T47D (cell line): ENCODE data around the gene ADK.

Experiments used
- DNase-seq, 2 experiments: peaks; one replicate each; pipeline versions ENCODE4 v3.0.0 to v3.0.0-alpha.2; 2011 to 2012; ENCODE audit warnings: low read depth in 1 of 2, low spot score in 1 of 2
- JUND ChIP-seq: IDR thresholded peaks from 2 replicates; pipeline ENCODE4 v1.6.1; 2012; ENCODE audit warnings: low read depth
- in situ Hi-C: cut with HindIII; loops from 2 replicates; pipeline ENCODE4 v1.10.0; 2016; ENCODE audit warnings: low sequenced_read_pairs, low pct_unique_long_range_greater_than_20kb

Gene ADK

GRCh38 chr10:74151879-74152722 lies 1.1 kb downstream of the ADK start:
- DNase-seq = no peak
- in situ Hi-C loops = no loop called here
- no peak for TF ChIP-seq JUND

- DNase-seq = peak in 1 of 2 experiments; percentile 67
- in situ Hi-C loops = no loop called here
Measured at GRCh38 chr10:74153123-74153522, 2.1 kb downstream of the ADK start.

DNA sequence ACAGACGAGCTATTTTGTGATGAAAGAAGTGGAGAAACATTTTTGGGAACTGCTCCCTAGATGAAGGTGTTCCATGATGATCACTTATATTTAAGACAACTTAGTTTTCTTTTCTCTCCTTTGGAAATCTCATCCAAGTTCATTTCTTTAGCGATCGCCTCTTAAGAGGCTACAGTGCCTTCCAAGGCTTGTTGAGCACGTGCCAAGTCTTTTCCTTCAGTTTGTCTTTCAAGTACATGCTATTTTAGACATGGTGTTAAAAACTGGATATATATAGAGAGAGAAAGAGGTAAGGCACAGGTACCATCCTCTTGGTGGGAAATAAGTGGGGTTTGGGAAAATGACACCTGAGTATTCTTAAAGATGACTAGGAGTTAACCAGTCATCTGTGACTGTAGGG lies 2.7 kb downstream of the ADK start:
- no peak for TF ChIP-seq JUND
- in situ Hi-C loops = no loop called here
- no peak for DNase-seq

More at GRCh38 chr10:74153123-74153522, 2.1 kb downstream of the ADK start:
- no peak for TF ChIP-seq JUND

DNA sequence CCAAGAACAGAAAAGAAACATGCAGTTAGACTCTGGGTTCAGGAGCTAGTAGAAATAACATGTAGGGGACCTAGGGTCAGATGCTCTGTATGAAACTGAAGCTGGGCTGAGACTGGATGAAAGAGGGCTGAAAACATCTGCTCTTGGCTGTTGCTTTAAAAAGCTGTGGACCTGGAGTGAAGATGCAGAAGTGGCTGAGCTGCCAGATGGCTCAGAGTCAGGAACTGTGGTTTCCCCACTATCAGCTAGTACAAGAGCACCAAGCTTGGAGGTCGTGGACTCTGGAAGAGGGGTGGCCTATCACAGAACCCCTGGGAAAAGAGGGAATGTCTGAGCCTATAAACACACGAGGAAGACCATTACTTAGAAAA lies 5.9 kb downstream of the ADK start:
- no peak for TF ChIP-seq JUND
- DNase-seq = no peak
- in situ Hi-C loops = no loop called here

- DNase-seq = no peak
- TF ChIP-seq JUND = no peak
- in situ Hi-C loops = no loop called here
Measured at GRCh38 chr10:74160013-74160412, 9.0 kb downstream of the ADK start.

DNA sequence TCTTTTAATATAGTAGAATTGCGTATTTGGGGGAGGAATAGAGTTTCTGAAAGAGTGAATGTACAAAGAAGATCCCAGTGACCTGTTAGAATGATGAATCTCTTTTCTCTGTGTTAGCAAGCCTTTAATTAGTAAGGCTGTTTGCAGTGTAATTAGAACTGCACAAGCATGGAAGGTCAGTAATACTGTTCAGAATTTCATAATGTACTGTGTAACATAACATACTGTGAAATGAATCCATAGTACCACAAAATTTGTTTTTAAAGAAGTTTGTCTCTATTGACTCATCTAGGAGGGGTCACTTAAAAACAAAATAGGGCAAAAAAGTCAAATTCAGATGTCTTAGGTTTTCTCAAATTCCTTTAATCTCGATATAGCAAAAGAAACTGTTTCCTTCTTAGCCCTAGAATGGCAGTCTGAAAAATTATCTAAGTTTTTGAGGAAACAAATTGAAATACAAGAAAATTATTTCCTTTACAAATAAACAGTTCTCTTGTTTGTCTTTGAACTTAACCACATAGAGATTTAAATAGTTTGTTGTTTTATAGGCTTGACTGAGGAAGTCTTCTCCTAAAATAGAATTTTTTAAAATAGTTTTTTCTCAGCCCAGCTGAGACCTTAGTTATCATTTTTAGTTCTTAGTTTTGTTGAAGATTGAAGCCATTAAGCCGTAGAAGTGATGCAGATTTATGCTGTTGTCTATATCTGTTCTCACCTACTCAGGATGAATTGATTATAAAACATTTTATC lies 12.5 kb downstream of the ADK start:
- DNase-seq = no peak
- in situ Hi-C loops = no loop called here
- no peak for TF ChIP-seq JUND

- no peak for DNase-seq
- no peak for TF ChIP-seq JUND
- in situ Hi-C loops = no loop called here
Measured at GRCh38 chr10:74164716-74165529, 13.9 kb downstream of the ADK start.

DNA sequence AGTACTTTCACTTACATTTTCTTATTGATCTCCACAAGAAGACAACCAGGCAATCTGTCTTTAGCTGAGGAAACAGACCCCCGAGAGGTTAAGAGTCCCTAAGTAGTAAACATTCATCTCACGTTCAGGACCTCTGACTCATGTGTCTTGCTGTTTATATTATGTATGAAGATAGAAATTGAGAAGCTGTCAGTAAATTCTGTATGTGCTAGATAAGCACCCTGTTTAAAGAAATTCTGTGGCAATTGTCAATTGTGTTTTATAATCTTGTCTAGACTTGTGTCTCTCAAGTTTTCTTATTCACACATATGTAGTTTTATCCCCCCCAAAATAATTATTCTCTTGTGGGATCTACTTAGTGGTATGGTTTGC lies 14.5 kb downstream of the ADK start:
- DNase-seq = no peak
- in situ Hi-C loops = no loop called here
- no peak for TF ChIP-seq JUND

- in situ Hi-C loops = no loop called here
- TF ChIP-seq JUND = no peak
- DNase-seq = no peak
Measured at GRCh38 chr10:74167443-74167842, 16.4 kb downstream of the ADK start.

GRCh38 chr10:74171625-74172024 lies 20.6 kb downstream of the ADK start:
- no peak for TF ChIP-seq JUND
- in situ Hi-C loops = no loop called here
- no peak for DNase-seq

- in situ Hi-C loops = no loop called here
- no peak for DNase-seq
- no peak for TF ChIP-seq JUND
Measured at GRCh38 chr10:74174521-74174920, 23.5 kb downstream of the ADK start.

GRCh38 chr10:74175510-74176379 lies 24.7 kb downstream of the ADK start:
- in situ Hi-C loops = no loop called here
- no peak for DNase-seq
- TF ChIP-seq JUND = no peak
